H1 (cell line): Measurements from ENCODE around the gene TJP2.

ENCODE experiments used
- CTCF ChIP-seq, 3 experiments: IDR thresholded peaks; 1 replicate in 2 of 3; 2 replicates in 1 of 3; pipeline versions ENCODE4 v1.5.1 to v1.6.1; 2011; ENCODE audit warnings: low read length in 3 of 3, mild to moderate bottlenecking in 3 of 3, inconsistent platforms in 2 of 3, low read depth in 1 of 3, moderate library complexity in 1 of 3; ENCODE audit not compliant: insufficient read depth in 1 of 3; ENCODE audit errors: control extremely low read depth in 1 of 3
- EZH2 ChIP-seq: fragments of 200-600 bp; sonication (generic); IDR thresholded peaks from 2 replicates; pipeline ENCODE4 v1.7.1; 2012; ENCODE audit warnings: low read depth, mild to moderate bottlenecking, moderate library complexity, low read length, inconsistent platforms; ENCODE audit not compliant: severe bottlenecking
- POLR2A ChIP-seq, 2 experiments: IDR thresholded peaks; 1 replicate in 1 of 2; 2 replicates in 1 of 2; pipeline ENCODE4 v1.6.1; 2011; ENCODE audit warnings: low read depth in 2 of 2, low read length in 2 of 2, mild to moderate bottlenecking in 2 of 2; ENCODE audit errors: control extremely low read depth in 1 of 2
- POLR2AphosphoS5 ChIP-seq: IDR thresholded peaks from 2 replicates; pipeline ENCODE4 v1.6.1; 2011; ENCODE audit warnings: low read depth, low read length
- RAD21 ChIP-seq, 2 experiments: IDR thresholded peaks in 1 of 2; conservative IDR thresholded peaks in 1 of 2; 2 replicates each; pipeline ENCODE4 v1.6.1; 2011; ENCODE audit warnings: low read depth in 2 of 2, low read length in 2 of 2, improper control_type of control experiment in 1 of 2, inconsistent platforms in 1 of 2, mild to moderate bottlenecking in 1 of 2, moderate library complexity in 1 of 2
- YY1 ChIP-seq: IDR thresholded peaks from 2 replicates; pipeline ENCODE4 v1.6.1; 2011; ENCODE audit warnings: low read depth, mild to moderate bottlenecking, low read length

GRCh38 chr9:69308206-69308931, 134.3 kb downstream of the TJP2 start:
- TF ChIP-seq POLR2AphosphoS5 (peak; percentile 82), RAD21 (IDR thresholded peaks at IDR 0.05 in 1 of 2, conservative IDR thresholded peaks at IDR 0.05 in 1 of 2; ENCODE audit: low read depth in 2 of 2, low read length in 2 of 2) (no peak), CTCF (IDR thresholded peaks at IDR 0.05; ENCODE audit: control extremely low read depth in 1 of 3, insufficient read depth in 1 of 3, low read depth in 1 of 3, low read length in 3 of 3) (no peak), EZH2 (no peak), POLR2A (IDR thresholded peaks at IDR 0.05; ENCODE audit: control extremely low read depth in 1 of 2, low read depth in 2 of 2, low read length in 2 of 2) (peak in 1 of 2 experiments; percentile 75; a peak in 2 of 3 replicates), YY1 (no peak)
